ENCODE results near the gene TMEM72.
A peak's percentile ranks its signal among the peaks of the same experiment; 100 is the strongest.

The TMEM72 gene

GRCh38 chr10:44974628-44975430, 63.7 kb downstream of the TMEM72 start:
- no peak overlapping the region for H3K27ac ChIP-seq (ENCODE audit: poor library complexity, severe bottlenecking)
- ATAC-seq (ENCODE audit: low read depth) (peak; percentile 69), DNase-seq (ENCODE audit: low spot score) (no peak)
- H3K9me3 ChIP-seq (ENCODE audit: severe bottlenecking), result no peaks in the 10 kb centered on the region
- H3K4me1 ChIP-seq (ENCODE audit: insufficient read depth, poor library complexity, severe bottlenecking), result peaks cover 18% of the 10 kb centered on the region
- H3K4me3 ChIP-seq (ENCODE audit: severe bottlenecking), result peak overlapping the region; percentile 12
- H3K36me3 ChIP-seq (ENCODE audit: low read depth), result no peaks in the 10 kb centered on the region
- H3K27me3 ChIP-seq (ENCODE audit: insufficient read depth, poor library complexity, severe bottlenecking), result no peaks in the 10 kb centered on the region
- peak; percentile 89 for TF ChIP-seq CTCF (IDR thresholded peaks at IDR 0.05; ENCODE audit: poor library complexity, severe bottlenecking)

GRCh38 chr10:44975431-44976331, 64.5 kb downstream of the TMEM72 start:
- H3K4me3 ChIP-seq (ENCODE audit: severe bottlenecking), result no peak overlapping the region

GRCh38 chr10:44976352-44977198, 65.4 kb downstream of the TMEM72 start:
- no peak for ATAC-seq (ENCODE audit: low read depth)
- no peak for TF ChIP-seq CTCF (IDR thresholded peaks at IDR 0.05; ENCODE audit: poor library complexity, severe bottlenecking)
- no peak overlapping the region for H3K27ac ChIP-seq (ENCODE audit: poor library complexity, severe bottlenecking)
- no peaks in the 10 kb centered on the region for H3K27me3 ChIP-seq (ENCODE audit: insufficient read depth, poor library complexity, severe bottlenecking)
- no peaks in the 10 kb centered on the region for H3K9me3 ChIP-seq (ENCODE audit: severe bottlenecking)
- no peak for DNase-seq (ENCODE audit: low spot score)
- peaks cover 35% of the 10 kb centered on the region for H3K4me1 ChIP-seq (ENCODE audit: insufficient read depth, poor library complexity, severe bottlenecking)
- H3K4me3 ChIP-seq (ENCODE audit: severe bottlenecking), result no peak overlapping the region
- no peaks in the 10 kb centered on the region for H3K36me3 ChIP-seq (ENCODE audit: low read depth)

More at GRCh38 chr10:44975431-44976331, 64.5 kb downstream of the TMEM72 start:
- Histone ChIP-seq H3K36me3 (ENCODE audit: low read depth) (no peaks in the 10 kb centered on the region), H3K27ac (ENCODE audit: poor library complexity, severe bottlenecking) (no peak overlapping the region), H3K4me1 (ENCODE audit: insufficient read depth, poor library complexity, severe bottlenecking) (peaks cover 26% of the 10 kb centered on the region), H3K9me3 (ENCODE audit: severe bottlenecking) (no peaks in the 10 kb centered on the region), H3K27me3 (ENCODE audit: insufficient read depth, poor library complexity, severe bottlenecking) (no peaks in the 10 kb centered on the region)
- no peak for TF ChIP-seq CTCF (IDR thresholded peaks at IDR 0.05; ENCODE audit: poor library complexity, severe bottlenecking)
- no peak for ATAC-seq (ENCODE audit: low read depth)
- DNase-seq (ENCODE audit: low spot score), result no peak

GRCh38 chr10:44977287-44978212, 66.4 kb downstream of the TMEM72 start:
- Histone ChIP-seq H3K27ac (ENCODE audit: poor library complexity, severe bottlenecking) (no peak overlapping the region), H3K9me3 (ENCODE audit: severe bottlenecking) (no peaks in the 10 kb centered on the region), H3K36me3 (ENCODE audit: low read depth) (no peaks in the 10 kb centered on the region), H3K4me3 (ENCODE audit: severe bottlenecking) (no peak overlapping the region), H3K27me3 (ENCODE audit: insufficient read depth, poor library complexity, severe bottlenecking) (no peaks in the 10 kb centered on the region), H3K4me1 (ENCODE audit: insufficient read depth, poor library complexity, severe bottlenecking) (peaks cover 43% of the 10 kb centered on the region)
- TF ChIP-seq CTCF (IDR thresholded peaks at IDR 0.05; ENCODE audit: poor library complexity, severe bottlenecking), result no peak
- no peak for DNase-seq (ENCODE audit: low spot score)
- ATAC-seq (ENCODE audit: low read depth), result no peak
